GM18517 (cell line): Measurements from ENCODE around the gene ZDHHC12.

Experiments
- ATAC-seq: cut with Tn5 transposase; IDR thresholded peaks from one replicate; pipeline ENCODE4 v1.9.1; 2021; ENCODE audit warnings: mild to moderate bottlenecking, moderate library complexity; ENCODE audit not compliant: unreplicated experiment

The ZDHHC12 gene

DNA sequence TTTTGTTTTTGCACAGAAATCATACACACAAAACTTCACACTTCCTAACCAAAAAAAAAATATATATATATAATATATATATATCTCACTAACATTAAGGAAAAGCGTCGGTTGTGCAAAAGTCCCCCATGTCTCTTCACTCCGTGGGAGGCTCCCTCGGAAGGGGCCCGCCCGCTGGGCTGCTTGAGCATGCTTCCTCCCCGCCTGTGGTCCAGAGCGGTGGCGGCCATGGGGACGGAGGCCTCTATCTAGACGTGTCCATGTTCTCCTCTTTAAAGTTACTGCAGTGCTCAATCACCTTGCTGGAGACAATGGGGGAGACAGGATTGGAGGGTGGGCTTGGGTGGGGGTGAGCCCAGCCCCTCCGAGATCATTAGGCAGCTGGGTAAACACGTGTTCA, 7.2 kb upstream of the ZDHHC12 start:
- ATAC-seq: no peak

DNA sequence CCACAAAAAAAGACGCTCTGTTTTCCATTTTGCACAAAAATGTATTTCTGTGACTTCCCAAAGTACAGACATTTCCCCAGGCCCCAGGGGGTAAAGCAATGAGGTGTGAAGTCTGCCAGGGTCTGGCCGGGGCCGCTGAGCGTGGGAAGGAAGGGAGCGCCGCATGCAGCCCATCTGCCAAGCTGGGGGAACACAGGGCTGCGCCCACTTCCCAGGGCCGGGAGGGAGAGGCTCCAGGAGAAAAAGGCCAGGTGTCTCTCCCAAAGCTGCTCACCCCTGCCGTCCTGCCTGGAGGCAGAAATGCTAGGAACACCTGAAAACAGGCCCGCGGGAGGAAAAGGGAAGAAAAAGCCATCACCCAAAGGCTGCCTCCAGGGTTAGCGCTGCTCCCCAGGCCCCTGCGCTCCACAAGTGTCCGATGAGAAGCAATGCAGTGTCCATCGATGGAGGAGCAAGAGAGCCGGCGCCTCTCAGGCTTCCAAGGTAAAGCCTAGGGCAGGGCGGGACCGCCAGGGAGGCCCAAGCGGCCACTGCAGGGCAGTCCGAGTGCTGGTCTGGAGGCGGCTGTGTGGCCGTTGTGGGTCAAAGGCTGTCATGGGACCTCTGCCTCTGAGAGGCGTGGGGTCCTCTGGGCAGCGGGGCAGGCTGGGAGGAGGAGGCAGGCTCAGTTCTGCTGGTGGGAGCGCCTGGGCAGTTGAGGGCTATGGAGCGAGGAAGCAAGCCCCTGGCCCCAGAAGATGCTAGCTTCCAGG, 6.0 kb upstream of the ZDHHC12 start:
- ATAC-seq: no peak

DNA sequence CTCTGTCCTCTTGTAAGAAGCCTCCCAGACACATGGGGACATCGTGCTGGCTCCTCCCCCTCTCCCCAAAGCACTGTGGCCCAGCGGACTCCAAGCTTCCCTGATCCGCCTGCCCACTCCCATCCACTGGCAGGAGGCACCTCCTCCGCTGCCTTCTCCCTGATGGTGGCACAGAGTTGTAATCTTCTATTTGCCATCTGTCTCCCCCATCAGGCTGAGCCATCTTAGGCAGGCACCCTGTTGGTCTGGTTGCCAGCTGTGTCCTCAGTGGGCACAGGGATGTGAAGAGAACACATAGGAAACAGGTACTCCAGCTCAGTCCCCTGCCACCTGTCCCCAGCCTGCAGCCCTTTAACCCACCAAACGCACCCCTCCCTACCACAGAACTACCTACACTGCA, 5.4 kb upstream of the ZDHHC12 start:
- no peak for ATAC-seq

DNA sequence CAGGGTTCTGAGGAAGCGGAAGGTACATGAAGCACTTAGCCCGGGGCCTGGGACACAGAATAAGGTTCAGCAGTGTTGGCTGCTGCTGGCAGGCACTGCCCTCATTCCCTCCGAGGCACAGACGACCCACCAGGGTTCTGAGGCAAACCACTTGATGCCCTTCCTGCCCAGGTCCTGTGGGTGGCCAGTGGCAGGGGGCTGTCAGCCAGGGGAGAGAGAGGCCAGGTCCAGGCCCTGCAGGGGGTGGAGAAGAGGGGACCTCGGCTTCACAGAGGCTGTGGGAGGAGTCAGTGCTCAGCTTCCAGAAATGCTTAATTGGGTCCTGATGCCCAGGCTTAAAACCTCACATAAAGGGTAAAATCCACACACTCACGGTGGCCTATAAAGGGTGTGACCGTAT, 4.4 kb upstream of the ZDHHC12 start:
- ATAC-seq: no peak

DNA sequence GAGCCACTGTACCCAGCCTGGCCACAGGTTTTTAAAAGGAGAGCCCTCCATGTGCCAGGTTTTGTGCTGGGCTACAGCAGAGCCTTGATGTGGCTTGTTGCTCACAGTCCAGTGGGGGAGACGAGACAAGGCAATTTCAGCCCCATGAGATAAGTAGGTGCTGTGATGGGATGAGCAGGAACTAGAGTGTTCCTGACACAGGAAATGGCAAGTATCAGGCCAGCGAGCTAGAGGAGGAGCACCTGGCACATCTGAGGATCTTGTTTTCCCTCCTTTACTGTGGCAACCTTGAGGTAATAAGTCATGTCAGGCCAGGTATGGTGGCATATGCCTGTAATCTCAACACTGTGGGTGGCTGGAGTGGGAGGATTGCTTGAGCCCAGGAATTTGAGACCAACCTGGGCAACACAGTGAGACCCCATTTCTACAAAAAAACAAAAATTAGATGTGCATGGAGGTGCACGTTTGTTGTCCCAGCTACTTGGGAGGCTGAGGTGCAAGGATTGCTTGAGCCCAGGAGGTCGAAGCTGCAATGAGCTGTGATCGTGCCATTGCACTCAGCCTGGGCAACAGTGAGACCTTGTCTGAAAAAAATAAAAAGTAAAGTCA, 3.8 kb upstream of the ZDHHC12 start:
- ATAC-seq: no peak

DNA sequence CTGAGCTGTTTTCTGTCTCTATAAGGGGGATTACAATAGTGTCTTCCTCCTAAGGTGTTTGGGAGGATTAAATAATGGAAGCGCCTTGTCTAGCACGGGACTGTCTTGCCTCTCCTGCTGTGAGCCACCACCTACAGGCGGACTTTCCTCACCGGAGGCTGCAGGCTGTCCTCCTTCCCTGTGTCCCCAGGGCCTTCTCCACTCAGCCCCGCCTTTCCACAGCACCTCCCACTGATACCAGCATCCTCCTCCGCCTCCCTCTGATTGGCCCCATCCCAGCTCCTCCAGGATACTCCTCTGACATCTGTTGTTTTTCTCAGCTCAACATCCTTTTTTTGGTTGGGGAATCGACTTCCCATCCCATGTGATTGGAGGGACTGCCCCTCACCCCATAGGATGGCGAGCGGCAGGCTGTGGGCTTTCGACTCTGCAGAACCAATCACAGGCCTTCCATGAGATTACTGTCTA, 851 bp upstream of the ZDHHC12 start:
- peak; percentile 11 for ATAC-seq

DNA sequence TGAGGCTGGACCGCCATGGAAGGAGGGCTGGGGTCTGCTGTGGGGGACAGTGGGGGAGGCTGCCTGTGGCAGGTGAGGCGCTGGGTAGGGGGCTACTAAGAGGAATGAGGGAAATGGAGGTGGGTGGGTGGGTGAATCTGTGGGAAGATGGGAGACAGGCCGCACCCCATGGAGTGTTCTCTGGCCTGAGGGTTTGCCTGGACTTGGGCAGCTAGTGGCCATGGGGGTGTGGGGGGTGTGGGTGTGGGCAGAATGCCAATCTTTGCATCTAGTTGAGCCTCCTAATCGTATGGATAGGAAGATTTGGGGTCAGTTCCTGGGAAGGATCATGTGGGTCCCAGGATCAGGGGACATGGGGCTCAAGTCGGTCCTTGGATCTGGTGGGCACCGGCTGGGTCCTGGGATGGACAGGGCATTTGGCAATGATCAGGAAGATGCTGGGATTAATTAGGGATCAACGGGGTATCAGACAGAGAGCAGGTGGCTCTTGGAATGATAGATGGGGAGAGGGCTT, 518 bp downstream of the ZDHHC12 start:
- ATAC-seq: no peak

DNA sequence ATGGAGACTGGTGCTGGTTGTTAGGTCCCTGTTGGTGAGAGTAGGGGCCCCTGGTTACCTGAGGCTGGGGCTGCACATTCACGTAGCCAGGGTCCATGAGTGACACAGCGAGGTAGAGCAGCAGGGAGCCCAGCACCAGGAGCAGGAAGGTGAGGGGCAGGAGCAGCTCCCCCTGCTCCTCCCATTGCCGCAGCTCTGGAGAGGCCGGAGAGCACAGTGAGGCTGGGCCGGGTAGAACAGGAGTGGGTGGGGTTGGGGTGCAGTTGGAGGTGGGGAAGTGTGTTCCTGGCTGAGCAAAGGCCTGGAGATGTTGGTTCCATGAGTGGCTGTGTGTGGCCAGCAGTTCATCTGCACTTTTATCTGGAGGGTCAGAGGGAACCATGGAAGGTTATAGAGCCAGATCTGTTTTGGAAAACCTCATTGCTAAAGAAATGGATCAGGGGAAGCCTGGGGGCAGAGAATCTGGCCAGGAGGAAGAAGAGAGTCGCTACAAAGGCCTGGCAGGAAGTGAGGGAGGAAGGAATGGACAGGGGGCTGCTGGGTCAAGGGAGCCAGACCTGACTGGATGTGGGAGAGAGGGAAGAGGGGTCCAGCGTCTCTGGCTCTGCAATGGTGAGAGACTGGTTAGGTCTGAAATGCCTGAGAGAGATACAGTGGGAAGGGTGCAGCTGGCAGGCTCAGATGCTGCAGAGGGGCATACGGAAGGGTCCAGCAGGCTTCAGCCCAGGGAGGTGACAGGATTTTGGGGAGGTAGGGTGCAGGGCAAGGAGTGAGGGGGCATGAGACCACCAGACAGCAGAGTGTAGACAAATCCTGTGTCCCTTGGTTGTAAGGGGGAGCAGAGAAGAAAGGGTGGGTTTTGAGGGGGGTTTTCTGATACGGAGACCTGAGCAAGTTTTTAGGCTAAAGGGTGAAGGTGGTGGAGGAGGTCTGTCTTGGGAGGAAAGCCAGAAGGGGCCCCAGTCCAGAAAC, 1.3 kb downstream of the ZDHHC12 start:
- no peak for ATAC-seq

DNA sequence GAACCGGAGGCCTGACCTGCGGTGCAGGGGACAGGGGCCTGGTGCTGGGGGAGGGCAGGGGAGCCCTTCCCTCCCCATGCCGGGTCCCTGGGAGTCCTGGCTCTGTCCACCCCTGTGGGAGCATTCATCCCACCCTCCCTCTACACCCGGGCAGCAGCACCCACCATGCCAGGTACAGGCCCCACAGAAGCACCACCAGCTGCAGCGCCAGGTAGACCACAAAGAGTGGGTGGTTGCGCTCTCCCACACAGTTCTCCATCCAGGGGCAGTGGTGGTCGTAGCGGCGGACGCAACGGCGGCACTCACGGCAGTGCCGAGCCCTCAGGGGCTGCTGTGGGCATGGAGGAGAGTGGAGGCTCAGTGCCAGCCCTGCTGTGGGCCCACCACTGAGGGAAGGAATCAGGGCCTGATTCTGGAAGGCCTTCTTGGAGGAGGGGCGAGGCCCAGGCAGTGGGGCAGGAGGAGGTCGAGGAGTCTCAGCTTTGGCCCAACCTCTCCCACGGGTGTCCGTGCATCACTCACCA, 2.4 kb downstream of the ZDHHC12 start:
- ATAC-seq: no peak

DNA sequence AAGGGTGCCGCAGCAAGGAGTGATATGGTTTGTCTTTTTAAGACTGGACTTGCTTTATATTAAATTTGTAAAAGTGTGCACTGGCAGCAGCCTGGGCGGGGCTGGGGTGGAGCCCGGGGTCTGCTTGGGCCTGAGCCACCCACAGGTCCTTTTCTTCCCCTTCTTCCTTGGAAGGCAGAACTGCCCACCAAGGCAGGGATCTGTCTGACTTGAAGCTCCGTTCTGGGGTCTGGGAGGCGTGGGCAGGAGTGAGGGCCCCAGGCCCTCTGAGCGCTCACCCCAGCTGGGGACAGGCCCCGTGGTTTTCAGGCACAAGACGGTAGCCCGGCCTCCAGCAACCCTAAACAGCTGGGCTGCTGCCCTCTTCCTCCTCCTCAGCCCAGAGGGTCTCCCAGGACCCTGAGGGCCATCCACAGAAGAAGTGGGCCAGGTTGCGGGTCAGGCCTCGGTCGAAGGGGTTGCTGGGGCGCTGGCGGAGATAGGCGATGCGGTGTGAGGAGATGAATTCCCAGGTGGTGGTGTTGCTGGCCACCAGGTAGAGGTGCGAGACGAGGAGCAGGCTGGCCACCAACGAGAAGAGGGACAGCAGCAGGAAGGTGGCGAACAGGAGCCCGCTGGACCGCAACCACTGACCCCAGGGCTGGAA, 3.0 kb downstream of the ZDHHC12 start:
- ATAC-seq: no peak

DNA sequence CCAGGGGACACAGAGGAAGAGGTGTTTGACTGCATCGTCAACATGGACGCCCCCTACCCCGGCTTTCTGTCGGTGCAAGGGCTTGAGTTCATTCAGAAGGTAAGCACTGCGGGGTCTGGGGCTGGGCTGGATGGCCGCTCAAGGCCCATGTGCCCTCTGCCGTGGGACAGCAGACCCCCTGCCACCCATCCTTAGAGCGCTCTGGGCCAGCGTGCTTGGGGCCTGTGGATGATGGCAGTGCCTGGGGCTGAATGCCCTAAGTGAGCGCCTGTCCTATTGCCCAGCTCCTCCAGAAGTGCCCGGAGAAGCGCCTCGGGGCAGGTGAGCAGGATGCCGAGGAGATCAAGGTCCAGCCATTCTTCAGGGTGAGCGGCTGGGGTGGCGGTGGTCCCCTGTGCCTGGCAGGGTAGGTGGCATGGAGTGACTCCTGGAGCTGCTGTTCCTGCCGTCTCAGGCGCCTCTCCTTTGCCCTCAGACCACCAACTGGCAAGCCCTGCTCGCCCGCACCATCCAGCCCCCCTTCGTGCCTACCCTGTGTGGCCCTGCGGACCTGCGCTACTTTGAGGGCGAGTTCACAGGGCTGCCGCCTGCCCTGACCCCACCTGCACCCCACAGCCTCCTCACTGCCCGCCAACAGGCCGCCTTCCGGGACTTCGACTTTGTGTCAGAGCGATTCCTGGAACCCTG, 3.9 kb downstream of the ZDHHC12 start:
- ATAC-seq: no peak

DNA sequence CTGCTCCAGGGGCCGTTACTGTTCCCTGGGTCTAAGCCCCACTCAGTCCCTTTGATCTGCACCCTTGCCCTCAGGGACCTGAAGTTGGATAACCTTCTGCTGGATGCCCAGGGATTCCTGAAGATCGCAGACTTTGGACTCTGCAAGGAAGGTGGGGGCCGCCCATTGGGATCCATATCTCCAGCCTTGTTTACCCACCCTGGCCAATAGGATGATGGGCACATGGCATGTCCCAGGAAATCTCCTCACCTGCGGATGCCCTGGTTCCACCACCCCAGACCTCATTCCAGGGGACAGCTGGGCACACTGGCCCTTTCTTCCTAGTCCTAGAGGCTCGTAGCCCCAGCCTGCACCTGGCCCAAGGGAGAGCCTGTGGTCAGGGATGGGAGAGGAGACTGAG, 5.5 kb downstream of the ZDHHC12 start:
- no peak for ATAC-seq

DNA sequence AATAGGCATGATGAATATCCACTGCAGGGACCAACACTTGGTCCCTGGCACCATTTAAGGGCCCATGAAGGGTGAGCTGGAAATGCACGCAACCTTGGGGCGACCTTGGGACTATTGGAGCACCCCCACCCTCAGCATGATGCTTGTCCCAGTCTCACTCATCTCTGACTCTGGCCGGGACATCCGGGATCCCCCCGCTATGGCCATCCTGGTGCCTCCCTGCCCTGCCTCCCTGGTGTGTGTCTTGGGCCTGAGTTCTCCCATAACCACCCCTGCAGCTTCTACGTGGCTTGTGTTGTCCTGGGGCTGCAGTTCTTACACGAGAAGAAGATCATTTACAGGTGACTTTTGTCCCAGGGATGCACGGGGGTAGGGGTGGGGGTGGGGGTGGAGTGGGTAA, 5.9 kb downstream of the ZDHHC12 start:
- no peak for ATAC-seq

DNA sequence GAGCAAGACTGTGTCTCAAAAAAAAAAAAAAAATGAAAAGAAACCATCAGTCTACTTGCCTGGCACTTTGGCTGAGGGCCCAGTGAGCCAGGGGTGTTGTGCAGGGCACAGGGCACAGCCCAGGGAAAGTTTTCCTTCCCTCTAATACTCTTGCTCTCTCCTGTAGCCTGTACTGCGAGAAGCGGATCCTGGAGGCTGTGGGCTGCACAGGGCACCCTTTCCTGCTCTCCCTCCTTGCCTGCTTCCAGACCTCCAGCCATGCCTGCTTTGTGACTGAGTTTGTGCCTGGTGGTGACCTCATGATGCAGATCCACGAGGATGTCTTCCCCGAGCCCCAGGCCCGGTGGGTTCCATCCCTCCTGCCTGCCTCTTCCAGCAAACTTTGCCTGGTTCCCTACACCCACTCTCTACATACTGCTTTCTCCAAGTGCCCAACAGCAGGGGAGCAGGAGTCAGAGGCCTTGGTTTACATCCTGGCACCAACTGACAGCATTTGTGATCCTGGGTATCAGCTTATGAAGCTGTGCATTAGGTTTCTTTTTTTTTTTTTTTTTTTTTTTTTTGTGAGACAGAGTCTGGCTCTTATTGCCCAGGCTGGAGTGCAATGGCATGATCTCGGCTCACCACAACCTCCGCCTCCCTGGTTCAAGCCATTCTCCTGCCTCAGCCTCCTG, 7.2 kb downstream of the ZDHHC12 start:
- no peak for ATAC-seq

DNA sequence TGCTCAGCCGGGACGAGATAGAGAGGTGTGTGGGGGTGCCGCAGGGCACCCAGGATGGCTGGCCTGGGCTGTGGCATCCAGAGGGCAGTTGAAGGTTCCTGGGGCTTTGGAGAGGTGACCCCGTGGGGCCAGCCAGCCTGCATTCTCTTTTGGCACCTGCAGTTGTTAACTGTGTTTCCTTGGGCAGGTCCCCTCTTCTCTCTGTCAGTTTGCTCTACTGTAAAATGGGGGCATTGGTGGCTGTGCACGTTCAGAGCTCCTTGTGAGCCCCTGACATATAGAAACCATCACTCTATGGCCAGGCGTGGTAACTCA, 8.5 kb downstream of the ZDHHC12 start:
- no peak for ATAC-seq

DNA sequence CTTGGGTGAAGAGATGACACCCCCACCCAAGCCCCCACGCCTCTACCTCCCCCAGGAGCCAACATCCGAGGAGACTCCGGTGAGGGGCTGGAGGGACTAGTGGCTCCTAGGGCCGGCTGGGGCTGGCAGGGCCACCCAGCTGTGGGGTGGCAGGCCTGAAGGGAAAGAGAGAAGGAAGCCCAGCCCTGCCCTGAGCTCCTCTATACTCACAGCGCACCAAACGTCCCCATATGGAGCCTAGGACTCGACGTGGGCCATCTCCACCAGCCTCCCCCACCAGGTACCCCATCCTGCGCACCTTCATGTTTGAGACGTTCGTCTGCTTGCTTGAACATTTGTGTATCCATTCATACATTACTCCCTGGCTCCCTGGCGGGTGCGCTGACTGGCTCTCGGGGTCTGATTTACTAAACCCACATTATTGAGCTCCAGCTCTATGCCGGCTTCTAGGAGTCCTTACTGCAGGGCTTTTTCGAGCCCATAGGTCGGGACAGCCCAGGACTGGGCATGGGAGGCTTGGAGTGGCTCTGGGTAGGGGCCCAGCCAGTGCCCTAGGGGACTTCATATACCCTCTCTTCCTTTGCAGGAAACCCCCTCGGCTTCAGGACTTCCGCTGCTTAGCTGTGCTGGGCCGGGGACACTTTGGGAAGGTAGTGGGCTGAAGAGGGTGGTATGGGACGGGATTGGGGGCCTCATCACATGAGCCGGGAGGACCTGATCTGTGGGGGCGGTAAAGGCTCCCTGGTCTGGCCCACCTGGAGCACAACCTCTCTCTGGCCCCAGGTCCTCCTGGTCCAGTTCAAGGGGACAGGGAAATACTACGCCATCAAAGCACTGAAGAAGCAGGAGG, 9.1 kb downstream of the ZDHHC12 start:
- no peak for ATAC-seq

DNA sequence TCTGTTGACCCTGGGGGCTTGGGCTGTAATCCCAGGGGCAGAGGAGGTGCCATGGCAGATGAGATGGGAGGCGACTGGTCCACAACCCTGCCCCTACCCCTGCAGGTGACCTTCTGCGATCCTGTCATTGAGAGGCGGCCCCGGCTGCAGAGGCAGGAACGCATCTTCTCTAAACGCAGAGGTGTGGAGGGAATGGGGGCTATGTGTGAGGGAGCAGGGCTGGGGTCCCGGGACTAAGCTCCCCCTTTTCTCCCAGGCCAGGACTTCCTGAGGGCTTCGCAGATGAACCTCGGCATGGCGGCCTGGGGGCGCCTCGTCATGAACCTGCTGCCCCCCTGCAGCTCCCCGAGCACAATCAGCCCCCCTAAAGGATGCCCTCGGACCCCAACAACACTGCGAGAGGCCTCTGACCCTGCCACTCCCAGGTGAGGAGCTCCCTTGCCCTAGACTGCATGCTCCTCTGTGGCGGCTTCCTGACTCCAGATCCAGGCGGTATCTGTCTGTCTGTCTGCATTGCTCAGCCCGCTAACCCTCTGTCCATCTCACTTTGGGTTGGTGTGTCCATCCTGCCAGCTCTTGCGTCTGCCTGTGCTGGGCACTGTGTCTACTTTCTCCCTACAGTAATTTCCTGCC, 9.9 kb downstream of the ZDHHC12 start:
- ATAC-seq: no peak

DNA sequence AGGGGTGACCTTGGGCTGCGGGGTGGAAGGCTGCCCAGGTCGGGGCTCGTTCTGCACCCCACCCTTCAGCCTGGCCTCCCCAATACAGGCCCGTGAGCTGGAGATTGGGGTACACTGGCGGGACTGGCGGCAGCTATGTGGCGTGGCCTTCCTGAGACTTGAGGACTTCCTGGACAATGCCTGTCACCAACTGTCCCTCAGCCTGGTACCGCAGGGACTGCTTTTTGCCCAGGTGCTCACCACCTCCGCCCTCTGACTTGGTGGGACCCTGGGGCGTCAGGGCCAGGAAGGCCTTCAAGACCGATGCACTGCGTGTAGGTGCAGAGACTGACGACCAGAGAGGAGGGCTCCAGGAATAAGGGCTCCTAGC, 10.5 kb downstream of the ZDHHC12 start:
- ATAC-seq: no peak
